OCI-LY1 (cell line): ENCODE results near the gene MPHOSPH9.

Experiments
- H2AFZ ChIP-seq: fragments of 200-600 bp; sonication (generic), shearing (Covaris generic); 2 replicates; pipeline ENCODE4 v1.6.0; 2014; ENCODE audit warnings: antibody characterized with exemption, mild to moderate bottlenecking, low read length
- H3F3A ChIP-seq: fragments of 200-600 bp; sonication (generic), shearing (Covaris generic); 2 replicates; pipeline ENCODE4 v1.6.0; 2014; ENCODE audit warnings: mild to moderate bottlenecking, antibody characterized with exemption, low read length, moderate library complexity; ENCODE audit not compliant: insufficient read depth
- H3K27ac ChIP-seq: fragments of 200-600 bp; sonication (generic); 2 replicates; pipeline ENCODE4 v1.5.1; 2014; ENCODE audit warnings: low read length, mixed run types, mild to moderate bottlenecking, low read depth; ENCODE audit not compliant: poor library complexity, severe bottlenecking
- H3K27me3 ChIP-seq: fragments of 200-600 bp; sonication (generic); 2 replicates; pipeline ENCODE4 v1.6.0; 2014; ENCODE audit warnings: antibody characterized with exemption, mild to moderate bottlenecking, low read length, moderate library complexity; ENCODE audit not compliant: insufficient read depth
- H3K36me3 ChIP-seq: fragments of 200-600 bp; sonication (generic); 2 replicates; pipeline ENCODE4 v1.6.1; 2014; ENCODE audit warnings: mild to moderate bottlenecking, antibody characterized with exemption, low read length, moderate library complexity, mixed read lengths; ENCODE audit not compliant: insufficient read depth
- H3K4me1 ChIP-seq: fragments of 200-600 bp; sonication (generic); 2 replicates; pipeline ENCODE4 v1.5.1; 2014; ENCODE audit warnings: mild to moderate bottlenecking, low read length, moderate library complexity; ENCODE audit not compliant: insufficient read depth, severe bottlenecking
- H3K4me2 ChIP-seq: fragments of 200-600 bp; sonication (generic), shearing (Covaris generic); 2 replicates; pipeline ENCODE4 v1.6.1; 2014; ENCODE audit warnings: low read length
- H3K4me3 ChIP-seq: fragments of 200-600 bp; sonication (generic); 2 replicates; pipeline ENCODE4 v1.5.1; 2014; ENCODE audit warnings: low read length, low read depth, mild to moderate bottlenecking, mixed read lengths; ENCODE audit not compliant: poor library complexity, severe bottlenecking
- H3K79me2 ChIP-seq: fragments of 200-600 bp; shearing (Covaris generic); 2 replicates; pipeline ENCODE4 v1.6.1; 2016; ENCODE audit warnings: mixed run types, low read length, mixed read lengths; ENCODE audit not compliant: insufficient read depth
- H3K9ac ChIP-seq: fragments of 200-600 bp; sonication (generic), shearing (Covaris generic); 2 replicates; pipeline ENCODE4 v1.6.1; 2014; ENCODE audit warnings: mild to moderate bottlenecking, low read length, mixed read lengths
- H3K9me2 ChIP-seq: fragments of 200-600 bp; sonication (generic), shearing (Covaris generic); 2 replicates; pipeline ENCODE4 v1.6.1; 2014; ENCODE audit warnings: low read depth, mild to moderate bottlenecking, low read length, mixed read lengths
- H3K9me3 ChIP-seq: fragments of 200-600 bp; shearing (Covaris generic); 2 replicates; pipeline ENCODE4 v1.6.1; 2014; ENCODE audit warnings: low read length, mixed read lengths
- H4K20me1 ChIP-seq: fragments of 200-600 bp; sonication (generic), shearing (Covaris generic); 2 replicates; pipeline ENCODE4 v1.6.0; 2016; ENCODE audit warnings: mild to moderate bottlenecking, low read length; ENCODE audit not compliant: insufficient read depth
- CTCF ChIP-seq: fragments of 200-600 bp; sonication (generic), shearing (Covaris generic); IDR thresholded peaks from 2 replicates; pipeline ENCODE4 v1.5.1; 2017; ENCODE audit warnings: mild to moderate bottlenecking, antibody characterized with exemption, low read length, moderate library complexity, mixed read lengths
- EZH2 ChIP-seq: fragments of 200-600 bp; sonication (generic), shearing (Covaris generic); IDR thresholded peaks from 2 replicates; pipeline ENCODE4 v1.8.0; 2017; ENCODE audit warnings: borderline replicate concordance, mixed run types, mild to moderate bottlenecking, antibody characterized with exemption, low read length, moderate library complexity, mixed read lengths

MPHOSPH9 gene

DNA sequence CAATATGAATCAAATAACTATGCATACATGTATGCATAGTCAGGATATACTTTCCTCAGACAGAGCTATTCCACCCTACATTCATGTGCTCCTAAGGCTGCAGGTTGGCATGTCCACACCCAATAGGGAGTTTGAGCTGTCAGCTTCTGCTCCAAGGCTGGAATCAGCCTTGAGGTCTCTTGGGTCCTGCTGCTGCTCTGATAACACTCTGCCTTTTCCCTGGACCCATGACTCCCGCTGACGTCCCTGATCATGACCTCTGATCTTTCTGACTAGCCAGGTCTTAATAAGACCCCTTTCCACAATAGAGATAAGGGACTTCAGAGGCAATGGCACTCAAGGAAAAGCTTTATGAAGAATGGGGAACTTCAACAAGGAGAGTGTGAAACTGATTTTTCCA, 87.7 kb downstream of the MPHOSPH9 start:
- Histone ChIP-seq H3K79me2 (peaks cover 97% of the 10 kb centered on the region), H3K9me3 (no peaks in the 10 kb centered on the region), H3K4me1 (peaks cover 88% of the 10 kb centered on the region), H3K4me3 (no peak overlapping the region), H3K9ac (peak overlapping the region; percentile 12; the same call in 1 of the 2 replicates), H3K27ac (peak overlapping the region; percentile 91), H3F3A (no peaks in the 10 kb centered on the region), H3K36me3 (peaks cover 59% of the 10 kb centered on the region), H3K4me2 (peak overlapping the region; percentile 29; the same call in 1 of the 2 replicates), H4K20me1 (no peaks in the 10 kb centered on the region), H3K27me3 (no peaks in the 10 kb centered on the region), H3K9me2 (no peaks in the 10 kb centered on the region), H2AFZ (no peak overlapping the region)
- TF ChIP-seq CTCF (no peak), EZH2 (no peak)

GRCh38 chr12:123143736-123144461, 89.0 kb downstream of the MPHOSPH9 start:
- Histone ChIP-seq H3K4me1 (peaks cover 89% of the 10 kb centered on the region), H4K20me1 (no peaks in the 10 kb centered on the region), H3K27ac (peak overlapping the region; percentile 91), H3K79me2 (peaks cover 94% of the 10 kb centered on the region), H2AFZ (no peak overlapping the region), H3K4me2 (peak overlapping the region; percentile 68), H3K4me3 (peak overlapping the region; percentile 50), H3K36me3 (peaks cover 46% of the 10 kb centered on the region), H3K9me2 (no peaks in the 10 kb centered on the region), H3K9me3 (no peaks in the 10 kb centered on the region), H3F3A (no peaks in the 10 kb centered on the region), H3K27me3 (no peaks in the 10 kb centered on the region), H3K9ac (peak overlapping the region; percentile 70)
- TF ChIP-seq EZH2 (no peak), CTCF (no peak)

GRCh38 chr12:123142921-123143735, 89.8 kb downstream of the MPHOSPH9 start:
- Histone ChIP-seq H3K9me2 (no peaks in the 10 kb centered on the region), H4K20me1 (no peaks in the 10 kb centered on the region), H3K9me3 (no peaks in the 10 kb centered on the region), H3K4me1 (peaks cover 82% of the 10 kb centered on the region), H3K9ac (peak overlapping the region; percentile 70), H3K27ac (peak overlapping the region; percentile 91), H3K4me2 (peak overlapping the region; percentile 68), H3K4me3 (peak overlapping the region; percentile 50), H2AFZ (no peak overlapping the region), H3F3A (no peaks in the 10 kb centered on the region), H3K27me3 (no peaks in the 10 kb centered on the region), H3K79me2 (peaks cover 94% of the 10 kb centered on the region), H3K36me3 (peaks cover 43% of the 10 kb centered on the region)
- TF ChIP-seq CTCF (peak; percentile 10; the same call in 1 of the 2 replicates), EZH2 (no peak)
